Stimulated activated naive B cell treated with anti-CD40 and anti-IgM and Interleukin-4, amounts not matched to agents 10 μg/mL and 1 μg/mL and 100 μg/mL, for 72 hours (primary cell): ENCODE results near the gene WASHC2A.
A peak's percentile ranks its signal among the peaks of the same experiment; 100 is the strongest.
"Not testable (repeated sequence)": the region's sequence is repeated elsewhere in the genome, so short reads cannot be mapped to it uniquely, and the experiment has no call there.

ENCODE experiments used
- ATAC-seq, 2 donors: fragments of 150-1000 bp; cut with Tn5 transposase; replicated peaks; 2 replicates each; pipeline ENCODE4 v1.10.0; 2021; ENCODE audit warnings: moderate library complexity in 1 of 2
- DNase-seq: peaks from one replicate; pipeline ENCODE4 v3.0.0; 2021
- H3K27ac Mint-ChIP-seq: one replicate; pipeline ENCODE4 v1.8.0; 2022; ENCODE audit warnings: mild to moderate bottlenecking, mixed read lengths
- H3K27me3 Mint-ChIP-seq, 2 donors: one replicate each; pipeline ENCODE4 v1.8.0; 2022; ENCODE audit warnings: mixed read lengths in 2 of 2
- H3K36me3 Mint-ChIP-seq, 2 donors: one replicate each; pipeline ENCODE4 v1.8.0; 2022; ENCODE audit warnings: mixed read lengths in 2 of 2, mild to moderate bottlenecking in 1 of 2
- H3K4me1 Mint-ChIP-seq, 2 donors: one replicate each; pipeline ENCODE4 v1.8.0; 2022; ENCODE audit warnings: mixed read lengths in 2 of 2, mild to moderate bottlenecking in 1 of 2
- H3K4me3 Mint-ChIP-seq, 2 donors: one replicate each; pipeline ENCODE4 v1.8.0; 2022; ENCODE audit warnings: mild to moderate bottlenecking in 2 of 2, mixed read lengths in 2 of 2, moderate library complexity in 1 of 2
- H3K9me3 Mint-ChIP-seq, 2 donors: one replicate each; pipeline ENCODE4 v1.8.0; 2022; ENCODE audit warnings: mixed read lengths in 2 of 2, mild to moderate bottlenecking in 1 of 2

Gene WASHC2A

DNA sequence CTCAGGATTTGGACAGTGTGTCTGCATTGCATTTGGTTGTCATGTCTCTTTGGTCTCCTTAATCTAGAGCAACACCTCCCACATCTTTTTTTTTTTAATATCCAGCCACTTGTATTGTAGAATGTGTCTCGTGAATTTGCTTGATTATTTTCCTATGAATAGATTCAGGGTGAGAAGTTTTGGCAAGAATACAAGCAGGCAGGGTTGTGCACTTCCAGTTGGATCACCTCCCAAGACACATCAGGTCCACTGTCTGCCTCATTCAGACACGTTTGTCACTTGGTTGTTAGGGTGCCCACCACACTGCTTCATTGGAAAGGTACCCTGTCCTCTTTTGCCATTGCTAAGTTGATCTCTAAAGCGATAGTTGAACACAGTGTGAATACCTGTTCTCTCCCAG, 30.9 kb downstream of the WASHC2A start:
- H3K4me1 Mint-ChIP-seq, ATAC-seq, DNase-seq, H3K27me3 Mint-ChIP-seq, H3K27ac Mint-ChIP-seq, H3K9me3 Mint-ChIP-seq, H3K4me3 Mint-ChIP-seq: not testable (repeated sequence)
- H3K36me3 Mint-ChIP-seq, result peaks cover 15 to 24% of the 10 kb centered on the region in 2 donors

DNA sequence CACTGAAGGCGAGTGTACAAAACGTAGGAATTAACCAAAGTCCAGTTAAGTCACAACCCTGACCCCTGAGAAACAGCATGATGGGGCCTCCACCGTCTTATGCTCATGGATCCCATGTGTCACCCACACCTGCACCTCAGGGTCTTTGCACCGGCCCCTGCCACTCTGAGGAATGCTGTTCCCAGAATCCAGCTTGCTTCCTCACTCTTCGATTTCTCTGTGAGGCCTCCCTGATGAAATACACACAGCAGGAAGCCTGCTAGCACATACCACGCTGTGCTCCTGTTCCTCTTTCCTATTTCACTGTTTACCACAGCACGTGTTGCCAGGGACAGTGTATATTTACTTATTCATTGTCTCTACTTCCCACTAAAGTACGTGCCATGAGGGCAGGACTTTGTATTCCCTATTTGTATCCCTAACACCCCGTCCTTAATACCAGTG, 33.4 kb downstream of the WASHC2A start:
- peaks cover 11 to 20% of the 10 kb centered on the region in 2 donors for H3K36me3 Mint-ChIP-seq
- H3K27ac Mint-ChIP-seq, H3K4me3 Mint-ChIP-seq, H3K9me3 Mint-ChIP-seq, H3K4me1 Mint-ChIP-seq, ATAC-seq, H3K27me3 Mint-ChIP-seq, DNase-seq: not testable (repeated sequence)

DNA sequence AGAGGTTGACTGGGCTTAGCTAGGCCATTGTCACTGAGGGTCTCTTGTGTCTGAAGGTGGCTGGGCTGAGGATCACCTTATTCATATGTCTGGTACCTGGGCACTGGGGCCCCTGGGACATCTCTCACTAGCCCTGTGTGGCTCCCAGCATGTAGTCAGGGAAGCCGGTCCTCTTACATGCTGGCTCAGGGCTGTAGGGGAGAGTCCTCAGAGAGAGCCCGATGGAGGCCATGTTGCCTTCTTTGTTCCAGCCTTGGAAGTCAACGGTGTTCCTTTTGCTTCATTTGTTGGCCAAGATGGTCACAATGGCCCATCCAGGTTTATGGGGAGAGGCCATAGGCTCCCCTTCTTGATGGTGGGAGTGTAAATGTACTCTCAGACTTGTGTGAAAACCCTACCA, 34.0 kb downstream of the WASHC2A start:
- H3K9me3 Mint-ChIP-seq, H3K27me3 Mint-ChIP-seq, H3K4me1 Mint-ChIP-seq, H3K4me3 Mint-ChIP-seq, DNase-seq, ATAC-seq, H3K27ac Mint-ChIP-seq: not testable (repeated sequence)
- peaks cover 11 to 20% of the 10 kb centered on the region in 2 donors for H3K36me3 Mint-ChIP-seq

DNA sequence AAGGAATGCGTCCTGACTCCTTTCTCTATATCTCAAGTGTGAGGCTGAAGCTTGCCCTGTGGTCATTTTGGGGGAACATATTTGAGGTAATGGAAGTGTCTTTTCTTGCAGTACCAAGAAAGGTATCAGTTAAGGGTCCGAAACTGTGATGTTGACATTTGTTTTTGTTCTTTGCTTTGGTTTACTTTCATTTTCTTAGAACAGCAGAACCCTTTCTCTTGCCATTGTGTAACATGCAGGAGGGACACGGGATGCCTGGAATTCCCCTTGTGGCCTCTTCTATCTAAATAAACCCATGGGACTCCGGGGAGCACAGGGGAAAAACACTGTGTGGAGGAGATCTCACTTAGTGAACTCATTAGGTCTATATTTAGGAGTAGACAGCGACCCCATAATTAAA, 34.5 kb downstream of the WASHC2A start:
- not testable (repeated sequence) for H3K9me3 Mint-ChIP-seq, H3K27ac Mint-ChIP-seq, H3K27me3 Mint-ChIP-seq, H3K4me3 Mint-ChIP-seq, H3K4me1 Mint-ChIP-seq, DNase-seq
- H3K36me3 Mint-ChIP-seq, result peaks cover 11 to 20% of the 10 kb centered on the region in 2 donors
- peak; percentile 87 to 98 for ATAC-seq

DNA sequence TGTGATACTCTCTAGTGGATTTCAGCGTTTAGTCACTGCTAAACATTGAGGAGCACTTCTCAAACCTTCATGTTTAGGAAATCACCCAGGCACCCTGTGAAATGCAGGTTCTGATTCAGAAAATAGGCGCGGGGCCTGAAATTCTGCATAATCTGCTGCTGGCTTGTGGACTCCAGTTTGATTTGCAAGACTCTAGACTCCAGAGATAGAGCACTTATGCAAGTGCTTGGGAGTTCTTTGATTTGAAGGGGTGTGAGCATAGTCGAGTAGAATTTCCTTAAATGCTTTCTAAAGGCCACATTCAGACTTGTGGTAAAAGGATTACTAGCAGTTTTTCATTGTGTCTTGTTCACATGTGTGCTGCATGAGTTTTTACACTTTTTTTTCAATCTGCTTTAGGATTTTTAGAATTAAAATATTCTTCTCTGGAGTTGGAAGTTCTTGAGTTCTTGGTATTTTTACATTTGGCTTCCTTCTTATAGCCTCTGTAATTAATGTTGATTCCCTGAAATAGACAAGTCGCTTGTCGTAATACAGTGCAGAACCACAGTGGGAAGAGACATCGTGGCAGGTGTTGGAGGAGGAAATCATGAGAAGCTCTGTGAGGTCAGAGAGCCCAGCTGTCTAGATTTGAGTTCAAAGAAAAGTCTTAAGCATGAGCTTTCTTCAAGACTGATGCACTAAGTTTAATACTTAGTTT, 41.4 kb downstream of the WASHC2A start:
- not testable (repeated sequence) for ATAC-seq, H3K27me3 Mint-ChIP-seq, H3K4me1 Mint-ChIP-seq

DNA sequence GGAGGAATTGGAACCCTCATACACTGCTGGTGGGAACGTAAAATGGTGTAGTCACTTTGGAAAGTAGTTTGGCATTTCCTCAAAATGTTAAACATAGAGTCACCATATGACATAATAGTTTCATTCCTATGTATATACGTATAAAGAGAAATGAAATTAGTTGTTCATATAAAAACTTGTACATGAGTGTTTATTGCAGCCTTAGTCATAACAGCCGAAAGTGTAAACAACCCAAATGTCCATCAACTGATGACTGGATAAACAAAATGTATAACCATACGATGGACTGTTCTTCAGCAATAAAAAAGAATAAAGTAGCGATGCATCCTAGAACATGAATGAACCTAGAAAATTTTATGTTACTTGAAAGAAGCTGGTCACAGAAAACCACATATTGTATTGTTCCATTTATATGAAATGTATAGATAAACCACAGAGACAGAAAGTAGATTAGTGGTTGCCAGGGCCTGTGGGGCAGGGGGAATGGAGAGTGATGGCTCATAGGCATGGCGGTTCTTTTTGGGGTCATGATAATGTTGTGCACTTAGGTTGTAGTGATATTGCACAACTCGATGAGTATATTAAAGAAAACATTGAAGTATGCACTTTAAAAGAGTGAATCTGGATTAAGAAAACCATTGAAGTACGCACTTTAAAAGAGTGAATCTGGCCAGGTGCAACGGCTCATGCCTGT, 44.8 kb downstream of the WASHC2A start:
- not testable (repeated sequence) for H3K4me3 Mint-ChIP-seq, ATAC-seq, H3K4me1 Mint-ChIP-seq, H3K27ac Mint-ChIP-seq, DNase-seq, H3K27me3 Mint-ChIP-seq, H3K9me3 Mint-ChIP-seq
- H3K36me3 Mint-ChIP-seq, result peaks cover 12 to 17% of the 10 kb centered on the region in 2 donors

More for the DNA sequence above, 41.4 kb downstream of the WASHC2A start:
- peaks cover 9 to 14% of the 10 kb centered on the region in 2 donors for H3K36me3 Mint-ChIP-seq
- not testable (repeated sequence) for H3K9me3 Mint-ChIP-seq, H3K27ac Mint-ChIP-seq, H3K4me3 Mint-ChIP-seq, DNase-seq

DNA sequence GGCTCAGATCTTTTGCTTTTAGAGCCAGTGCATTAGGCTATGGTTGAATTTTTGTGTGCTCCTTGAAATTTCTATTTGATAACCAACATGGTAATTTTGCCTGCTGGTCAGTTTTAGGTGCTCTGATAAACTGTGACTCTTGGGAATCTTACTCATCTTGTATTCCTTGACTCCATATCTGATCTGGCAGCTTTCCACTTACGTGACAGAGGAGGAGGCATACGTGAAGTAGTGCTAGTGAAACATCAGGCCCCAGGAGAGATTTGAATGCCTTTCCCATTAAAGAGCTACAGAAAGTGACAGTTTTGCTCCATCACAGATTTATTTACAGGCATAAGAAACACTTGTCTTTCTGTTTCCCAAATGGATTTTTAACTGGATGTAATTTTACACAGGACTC, 59.0 kb downstream of the WASHC2A start:
- H3K36me3 Mint-ChIP-seq, result peaks cover 16 to 34% of the 10 kb centered on the region in 2 donors
- ATAC-seq, H3K4me1 Mint-ChIP-seq, H3K27me3 Mint-ChIP-seq, H3K9me3 Mint-ChIP-seq, H3K4me3 Mint-ChIP-seq, DNase-seq, H3K27ac Mint-ChIP-seq: not testable (repeated sequence)

DNA sequence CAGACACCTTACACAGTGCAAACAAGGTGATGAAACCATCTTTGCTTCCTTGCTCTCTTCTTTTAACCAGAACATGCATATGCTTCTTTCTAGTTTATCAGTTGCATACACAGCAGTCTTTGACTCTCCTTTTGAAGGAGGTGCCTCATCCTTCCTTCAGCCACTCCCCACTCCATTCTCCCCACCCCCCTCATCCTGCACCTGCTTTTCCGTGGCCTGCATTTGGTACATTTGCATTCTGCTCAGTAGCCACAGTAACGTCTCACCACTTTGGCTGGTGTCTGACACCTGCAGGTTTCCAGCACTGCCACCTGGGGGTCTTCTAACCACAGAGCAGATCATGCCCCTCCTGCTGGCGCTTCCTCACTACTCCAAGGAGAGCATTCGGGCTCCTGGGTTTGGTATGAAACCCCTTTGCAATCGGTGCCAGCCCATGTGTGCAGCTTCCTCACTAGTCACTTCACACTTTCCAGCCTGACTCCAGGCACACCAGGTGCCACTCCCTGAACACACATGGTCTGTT, 60.1 kb downstream of the WASHC2A start:
- peaks cover 21 to 42% of the 10 kb centered on the region in 2 donors for H3K36me3 Mint-ChIP-seq
- not testable (repeated sequence) for ATAC-seq, H3K4me3 Mint-ChIP-seq, DNase-seq, H3K9me3 Mint-ChIP-seq, H3K27ac Mint-ChIP-seq, H3K27me3 Mint-ChIP-seq, H3K4me1 Mint-ChIP-seq

DNA sequence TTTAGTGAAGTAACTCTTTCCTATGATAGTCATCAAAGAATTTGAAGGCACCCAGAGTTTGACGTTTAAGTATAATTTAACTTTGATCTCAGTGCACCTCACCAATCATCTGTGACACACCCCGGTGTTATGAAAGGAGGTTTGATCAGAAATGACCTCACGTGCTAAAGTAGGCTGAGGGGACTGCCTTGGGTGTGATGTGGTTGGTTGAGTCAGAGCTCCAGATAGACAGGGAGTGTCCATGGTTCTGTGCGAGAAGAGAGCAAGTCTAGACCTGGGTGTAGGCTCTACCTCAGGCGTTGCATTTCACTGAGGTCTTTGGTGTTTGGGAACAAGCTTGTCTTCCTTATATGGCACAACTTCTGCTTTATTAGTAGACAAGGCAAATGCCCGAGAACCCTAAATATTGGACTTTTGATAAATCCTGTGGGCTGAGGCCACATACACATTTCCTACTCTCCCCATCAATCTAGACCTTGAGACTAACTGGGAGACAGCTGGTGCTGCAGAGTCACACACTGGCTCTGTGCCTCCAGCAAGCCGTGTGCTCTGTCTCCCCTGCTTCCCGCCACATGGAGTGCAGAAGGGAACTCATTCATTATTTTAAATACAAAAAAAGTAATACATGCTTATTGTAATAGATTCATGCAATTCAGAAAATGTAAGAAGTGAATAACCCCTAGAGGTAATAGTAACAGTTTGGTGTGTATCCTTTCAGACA, 63.7 kb downstream of the WASHC2A start:
- H3K4me3 Mint-ChIP-seq, H3K9me3 Mint-ChIP-seq, H3K27me3 Mint-ChIP-seq, ATAC-seq, H3K4me1 Mint-ChIP-seq, DNase-seq, H3K27ac Mint-ChIP-seq: not testable (repeated sequence)
- peaks cover 32 to 53% of the 10 kb centered on the region in 2 donors for H3K36me3 Mint-ChIP-seq

DNA sequence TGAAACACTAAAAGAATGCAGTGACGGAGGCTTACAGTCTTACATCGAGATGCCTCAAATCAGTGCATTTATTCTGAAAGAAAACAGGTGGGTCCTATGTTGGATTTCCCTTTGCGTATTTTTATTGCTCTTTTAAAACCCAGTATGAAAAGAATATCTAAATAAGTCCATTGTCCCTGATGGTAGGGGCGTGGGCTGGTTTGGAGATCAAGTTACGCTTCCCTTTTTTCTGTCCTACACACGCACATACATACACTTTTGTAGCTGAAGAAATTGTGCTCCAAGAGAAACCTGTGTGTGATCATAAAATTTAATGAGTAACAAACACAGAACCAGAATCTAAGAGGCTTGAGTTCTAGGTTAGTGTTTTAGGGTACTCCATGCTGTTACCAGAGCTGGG, 64.6 kb downstream of the WASHC2A start:
- DNase-seq, H3K27ac Mint-ChIP-seq, H3K4me3 Mint-ChIP-seq, H3K27me3 Mint-ChIP-seq, ATAC-seq, H3K9me3 Mint-ChIP-seq, H3K4me1 Mint-ChIP-seq: not testable (repeated sequence)
- peaks cover 34 to 56% of the 10 kb centered on the region in 2 donors for H3K36me3 Mint-ChIP-seq

DNA sequence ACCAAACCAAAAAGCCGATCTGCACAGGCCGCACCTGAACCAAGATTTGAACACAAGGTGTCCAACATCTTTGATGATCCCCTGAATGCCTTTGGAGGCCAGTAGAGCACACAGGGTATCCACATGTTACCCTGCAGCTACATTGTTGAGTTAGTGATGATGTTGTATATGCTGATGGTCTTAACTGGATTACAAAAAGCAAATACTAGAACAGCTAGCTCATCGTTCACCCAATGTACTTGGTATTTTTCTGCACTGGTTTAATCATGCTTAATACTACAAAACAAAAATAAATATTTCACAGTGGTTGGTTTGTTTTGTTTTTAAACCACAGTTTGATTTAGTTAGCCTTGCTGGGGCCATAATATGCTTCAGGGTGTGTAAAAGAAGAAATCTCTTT, 65.1 kb downstream of the WASHC2A start:
- DNase-seq, ATAC-seq, H3K4me1 Mint-ChIP-seq, H3K27me3 Mint-ChIP-seq, H3K9me3 Mint-ChIP-seq, H3K4me3 Mint-ChIP-seq: not testable (repeated sequence)
- Mint-ChIP-seq H3K36me3 (peaks cover 32 to 53% of the 10 kb centered on the region in 2 donors), H3K27ac (peak overlapping the region; percentile 65)

DNA sequence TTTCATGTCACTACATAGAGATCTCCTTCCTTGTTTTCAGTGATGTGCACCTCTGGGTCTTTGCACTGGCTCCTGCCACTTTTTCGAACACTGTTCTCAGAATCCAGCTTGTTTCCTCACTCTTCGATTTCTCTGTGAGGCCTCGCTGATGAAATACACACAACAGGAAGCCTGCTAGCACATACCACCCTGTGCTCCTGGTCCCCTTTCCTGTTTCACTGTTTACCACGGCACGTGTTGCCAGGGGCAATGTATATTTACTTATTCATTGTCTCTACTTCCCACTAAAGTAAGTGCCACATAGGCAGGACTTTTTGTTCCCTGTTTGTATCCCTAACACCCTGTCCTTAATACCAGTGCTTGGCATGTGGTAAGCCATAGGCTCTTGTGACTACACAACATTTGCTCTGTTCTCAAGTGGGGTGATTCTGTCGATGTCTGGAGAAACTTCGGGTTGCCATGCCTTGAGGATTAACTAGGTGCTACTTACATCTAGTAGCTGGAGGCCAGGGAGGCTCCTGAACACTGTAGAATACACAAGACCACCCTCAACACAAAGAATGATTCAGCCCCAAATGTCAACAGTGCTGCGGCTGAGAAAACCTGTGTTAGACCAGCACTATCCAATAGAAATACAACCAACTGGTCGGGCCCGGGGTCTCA, 75.9 kb downstream of the WASHC2A start:
- DNase-seq, result not testable (repeated sequence)

DNA sequence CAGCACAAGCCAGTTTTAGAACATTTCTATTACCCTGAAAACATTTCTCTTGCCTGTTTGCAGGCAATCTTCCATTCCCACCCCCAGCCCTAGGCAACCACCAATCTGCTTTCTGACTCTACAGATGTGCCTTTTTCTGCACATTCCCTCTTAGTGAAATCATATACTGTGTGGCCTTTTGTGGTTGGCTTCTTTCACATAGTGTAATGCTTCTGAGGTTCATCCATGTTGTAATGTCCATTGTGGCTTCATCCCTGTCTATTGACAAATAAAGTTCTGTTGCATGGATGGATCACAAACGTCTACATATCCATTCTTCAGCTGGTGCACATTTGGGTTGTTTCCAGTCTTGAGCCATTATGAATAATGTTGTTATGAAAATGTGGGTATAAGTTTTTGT, 77.8 kb downstream of the WASHC2A start:
- H3K36me3 Mint-ChIP-seq, ATAC-seq, H3K4me1 Mint-ChIP-seq, H3K27ac Mint-ChIP-seq, DNase-seq, H3K9me3 Mint-ChIP-seq, H3K4me3 Mint-ChIP-seq, H3K27me3 Mint-ChIP-seq: not testable (repeated sequence)

More for the DNA sequence above, 75.9 kb downstream of the WASHC2A start:
- H3K9me3 Mint-ChIP-seq, ATAC-seq, H3K27me3 Mint-ChIP-seq, H3K4me1 Mint-ChIP-seq, H3K36me3 Mint-ChIP-seq, H3K27ac Mint-ChIP-seq, H3K4me3 Mint-ChIP-seq: not testable (repeated sequence)

DNA sequence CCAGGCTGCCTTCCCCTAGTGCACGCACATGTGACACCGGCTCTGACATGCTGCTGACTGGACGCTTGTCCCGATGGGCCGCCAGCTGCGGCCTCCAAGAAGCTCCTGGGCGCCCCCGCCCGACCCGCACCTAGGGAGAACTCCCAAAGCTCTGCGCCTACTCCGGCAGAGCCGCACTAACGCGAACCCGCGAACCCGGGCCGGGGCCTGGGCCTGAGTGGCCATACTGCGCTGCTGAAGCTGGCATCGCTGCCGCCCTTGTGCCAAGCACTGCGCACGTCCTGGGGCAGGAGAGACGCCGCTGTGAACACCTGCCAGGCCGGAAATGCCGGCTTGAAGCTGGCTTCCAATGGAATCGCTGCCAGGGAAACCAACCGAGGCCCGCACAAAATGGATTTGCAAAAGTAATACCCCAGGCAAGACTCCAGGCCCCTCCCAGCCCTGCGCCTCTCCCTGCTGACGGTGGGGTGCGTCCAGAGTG, 85.1 kb downstream of the WASHC2A start:
- peaks cover 20 to 23% of the 10 kb centered on the region in 2 donors for H3K27me3 Mint-ChIP-seq
- no peaks in the 10 kb centered on the region for H3K9me3 Mint-ChIP-seq
- DNase-seq (no peak), ATAC-seq (no peak)
- H3K27ac Mint-ChIP-seq, result no peak overlapping the region
- peaks cover 0 to 3% of the 10 kb centered on the region in 2 donors for H3K36me3 Mint-ChIP-seq
- no peak overlapping the region for H3K4me3 Mint-ChIP-seq
- peaks cover 0 to 5% of the 10 kb centered on the region in 2 donors for H3K4me1 Mint-ChIP-seq
